ENCODE results near the gene SMAD2.

Gene SMAD2

GRCh38 chr18:47876813-47877212, 53.6 kb downstream of the SMAD2 start:
- DNase-seq (ENCODE audit: low read depth): no peak
- no peak overlapping the region for H3K4me3 ChIP-seq (ENCODE audit: low read depth, low read length)
- TF ChIP-seq CTCF (conservative IDR thresholded peaks at IDR 0.05; ENCODE audit: low read depth, low read length): no peak

GRCh38 chr18:47873625-47874024, 56.8 kb downstream of the SMAD2 start:
- no peak overlapping the region for H3K4me3 ChIP-seq (ENCODE audit: low read depth, low read length)
- no peak for TF ChIP-seq CTCF (conservative IDR thresholded peaks at IDR 0.05; ENCODE audit: low read depth, low read length)
- DNase-seq (ENCODE audit: low read depth): peak; percentile 19

GRCh38 chr18:47872426-47872825, 58.0 kb downstream of the SMAD2 start:
- TF ChIP-seq CTCF (conservative IDR thresholded peaks at IDR 0.05; ENCODE audit: low read depth, low read length): no peak
- no peak for DNase-seq (ENCODE audit: low read depth)
- no peak overlapping the region for H3K4me3 ChIP-seq (ENCODE audit: low read depth, low read length)

- DNase-seq (ENCODE audit: low read depth): no peak
- H3K4me3 ChIP-seq (ENCODE audit: low read depth, low read length): no peak overlapping the region
- TF ChIP-seq CTCF (conservative IDR thresholded peaks at IDR 0.05; ENCODE audit: low read depth, low read length): no peak
Measured at GRCh38 chr18:47871288-47871687, 59.2 kb downstream of the SMAD2 start.

- no peak overlapping the region for H3K4me3 ChIP-seq (ENCODE audit: low read depth, low read length)
- DNase-seq (ENCODE audit: low read depth): no peak
- TF ChIP-seq CTCF (conservative IDR thresholded peaks at IDR 0.05; ENCODE audit: low read depth, low read length): no peak
Measured at GRCh38 chr18:47870605-47871004, 59.9 kb downstream of the SMAD2 start.

- no peak for TF ChIP-seq CTCF (conservative IDR thresholded peaks at IDR 0.05; ENCODE audit: low read depth, low read length)
- no peak overlapping the region for H3K4me3 ChIP-seq (ENCODE audit: low read depth, low read length)
- no peak for DNase-seq (ENCODE audit: low read depth)
Measured at GRCh38 chr18:47868744-47869143, 61.7 kb downstream of the SMAD2 start.

- H3K4me3 ChIP-seq (ENCODE audit: low read depth, low read length): no peak overlapping the region
- TF ChIP-seq CTCF (conservative IDR thresholded peaks at IDR 0.05; ENCODE audit: low read depth, low read length): no peak
- no peak for DNase-seq (ENCODE audit: low read depth)
Measured at GRCh38 chr18:47865183-47865582, 65.3 kb downstream of the SMAD2 start.

Measured in choroid plexus epithelial cell (primary cell).